HepG2 (cell line): ENCODE results near the gene THOP1. TPM values are rescaled to one million over a fixed set of nuclear protein-coding genes. Genes with fewer than 3 reads are reported as not detected.
A peak's percentile ranks its signal among the peaks of the same experiment; 100 is the strongest.

Experiments used
- ASH2L ChIP-seq: fragments of 300-600, 200-600 bp; sonication (generic); IDR thresholded peaks from 2 replicates; pipeline ENCODE4 v1.7.0; 2017; ENCODE audit warnings: low read depth, mild to moderate bottlenecking, moderate library complexity, mixed read lengths, low read length; ENCODE audit not compliant: insufficient read length
- ATF3 ChIP-seq: sonication (generic); formaldehyde crosslinking; IDR thresholded peaks from 2 replicates; pipeline ENCODE4 v1.4.0; 2020; ENCODE audit warnings: missing genetic modification reagents
- CHD2 ChIP-seq: IDR thresholded peaks from 2 replicates; pipeline ENCODE4 v1.6.1; 2011; ENCODE audit warnings: low read depth, low read length, improper control_type of control experiment
- FOXO4 ChIP-seq: sonication (generic); formaldehyde crosslinking; conservative IDR thresholded peaks from 2 replicates; pipeline ENCODE4 v1.8.1; 2023; ENCODE audit warnings: missing genetic modification reagents
- GFI1 ChIP-seq: sonication (generic); formaldehyde crosslinking; IDR thresholded peaks from 2 replicates; pipeline ENCODE4 v1.5.0; 2020; ENCODE audit warnings: missing genetic modification reagents, mild to moderate bottlenecking, borderline replicate concordance
- GPBP1L1 ChIP-seq: sonication (generic); formaldehyde crosslinking; IDR thresholded peaks from 2 replicates; pipeline ENCODE4 v1.5.0; 2020; ENCODE audit warnings: mild to moderate bottlenecking, missing genetic modification reagents
- KLF13 ChIP-seq: sonication (generic); formaldehyde crosslinking; IDR thresholded peaks from 2 replicates; pipeline ENCODE4 v1.4.0; 2020; ENCODE audit warnings: mild to moderate bottlenecking, missing genetic modification reagents
- MED1 ChIP-seq: sonication (generic); formaldehyde crosslinking; IDR thresholded peaks from 2 replicates; pipeline ENCODE4 v1.4.0; 2020; ENCODE audit warnings: missing genetic modification reagents
- MIER3 ChIP-seq: IDR thresholded peaks from 2 replicates; pipeline ENCODE4 v1.6.1; 2016; ENCODE audit warnings: missing compliant biosample characterization, borderline replicate concordance
- MXD4 ChIP-seq: IDR thresholded peaks from 2 replicates; pipeline ENCODE4 v1.6.1; 2016; ENCODE audit warnings: mild to moderate bottlenecking, missing biosample characterization, missing genetic modification reagents
- RBFOX2 ChIP-seq: fragments of 200-400 bp; formaldehyde crosslinking; IDR thresholded peaks from 2 replicates; pipeline ENCODE4 v1.6.1; 2017; ENCODE audit warnings: low read depth, mild to moderate bottlenecking, low read length
- SMAD1 ChIP-seq: sonication (generic); formaldehyde crosslinking; IDR thresholded peaks from 2 replicates; pipeline ENCODE4 v1.4.0; 2020; ENCODE audit warnings: missing genetic modification reagents, low read depth, mild to moderate bottlenecking, borderline replicate concordance
- SOX6 ChIP-seq, 2 experiments: fragments of 450-650 bp in 1 of 2; sonication (generic) in 1 of 2; formaldehyde crosslinking in 1 of 2; IDR thresholded peaks; 2 replicates each; pipeline versions ENCODE4 v1.4.0 to v1.6.1; 2017 to 2020; ENCODE audit warnings: antibody characterized with exemption in 1 of 2, mild to moderate bottlenecking in 1 of 2, missing genetic modification reagents in 1 of 2
- SP5 ChIP-seq: IDR thresholded peaks from 2 replicates; pipeline ENCODE4 v1.6.1; 2016; ENCODE audit warnings: low read depth, borderline replicate concordance
- TAF1 ChIP-seq: sonication (generic); formaldehyde crosslinking; IDR thresholded peaks from 2 replicates; pipeline ENCODE4 v1.4.0; 2020; ENCODE audit warnings: missing genetic modification reagents
- ZNF230 ChIP-seq: sonication (generic); formaldehyde crosslinking; IDR thresholded peaks from 2 replicates; pipeline ENCODE4 v1.4.0; 2020; ENCODE audit warnings: mild to moderate bottlenecking, missing genetic modification reagents
- ZNF430 ChIP-seq: sonication (generic); formaldehyde crosslinking; IDR thresholded peaks from 2 replicates; pipeline ENCODE4 v1.9.0; 2021; ENCODE audit warnings: mild to moderate bottlenecking, missing genetic modification reagents
- ZNF546 ChIP-seq: sonication (generic); formaldehyde crosslinking; conservative IDR thresholded peaks from 2 replicates; pipeline ENCODE4 v1.8.1; 2023; ENCODE audit warnings: mild to moderate bottlenecking, missing genetic modification reagents
- ZNF572 ChIP-seq: sonication (generic); formaldehyde crosslinking; IDR thresholded peaks from 2 replicates; pipeline ENCODE4 v1.5.1; 2020; ENCODE audit warnings: mild to moderate bottlenecking, missing genetic modification reagents
- ZNF574 ChIP-seq: sonication (generic); formaldehyde crosslinking; IDR thresholded peaks from 2 replicates; pipeline ENCODE4 v1.4.0; 2020; ENCODE audit warnings: missing genetic modification reagents
- polyA plus RNA-seq, 8 experiments: library from polyadenylated mRNA; depleted of rRNA in 3 of 8; stranded (reverse) in 7 of 8; unstranded in 1 of 8; fragments of >200 nt; fragmentation: Illumina TruSeq in 4 of 8; extraction: Trizol in 4 of 8; gene quantifications; 2 replicates each; pipeline versions ENCODE4 v1.2.1 to v1.2.3, GENCODE V29; 2011 to 2016; ENCODE audit warnings: low read depth in 4 of 8, missing spikeins in 1 of 8, mixed read lengths in 1 of 8; ENCODE audit not compliant: insufficient read depth in 1 of 8
- total RNA-seq, 5 experiments: library from RNA; depleted of rRNA; stranded (reverse); fragments of >200 nt; fragmentation: Illumina TruSeq; extraction: Trizol; gene quantifications; 2 replicates each; pipeline ENCODE4 v1.2.3, GENCODE V29; 2016; ENCODE audit warnings: low read depth in 1 of 5
- TF ChIP-seq, protein P1 (sequence below): sonication (generic); formaldehyde crosslinking; IDR thresholded peaks from 2 replicates; pipeline ENCODE4 v1.4.0; 2020; ENCODE audit warnings: mild to moderate bottlenecking, missing genetic modification reagents
- TF ChIP-seq, protein P2 (sequence below): sonication (generic); formaldehyde crosslinking; IDR thresholded peaks from 2 replicates; pipeline ENCODE4 v1.8.1; 2023; ENCODE audit warnings: mild to moderate bottlenecking, moderate library complexity, missing genetic modification reagents

Gene THOP1
- total and polyA plus RNA-seq, 2 of the 13 experiments (the other 11 are each of a cell fraction or from before 2014, with no cell fraction given) = 74.4 to 116 TPM

DNA sequence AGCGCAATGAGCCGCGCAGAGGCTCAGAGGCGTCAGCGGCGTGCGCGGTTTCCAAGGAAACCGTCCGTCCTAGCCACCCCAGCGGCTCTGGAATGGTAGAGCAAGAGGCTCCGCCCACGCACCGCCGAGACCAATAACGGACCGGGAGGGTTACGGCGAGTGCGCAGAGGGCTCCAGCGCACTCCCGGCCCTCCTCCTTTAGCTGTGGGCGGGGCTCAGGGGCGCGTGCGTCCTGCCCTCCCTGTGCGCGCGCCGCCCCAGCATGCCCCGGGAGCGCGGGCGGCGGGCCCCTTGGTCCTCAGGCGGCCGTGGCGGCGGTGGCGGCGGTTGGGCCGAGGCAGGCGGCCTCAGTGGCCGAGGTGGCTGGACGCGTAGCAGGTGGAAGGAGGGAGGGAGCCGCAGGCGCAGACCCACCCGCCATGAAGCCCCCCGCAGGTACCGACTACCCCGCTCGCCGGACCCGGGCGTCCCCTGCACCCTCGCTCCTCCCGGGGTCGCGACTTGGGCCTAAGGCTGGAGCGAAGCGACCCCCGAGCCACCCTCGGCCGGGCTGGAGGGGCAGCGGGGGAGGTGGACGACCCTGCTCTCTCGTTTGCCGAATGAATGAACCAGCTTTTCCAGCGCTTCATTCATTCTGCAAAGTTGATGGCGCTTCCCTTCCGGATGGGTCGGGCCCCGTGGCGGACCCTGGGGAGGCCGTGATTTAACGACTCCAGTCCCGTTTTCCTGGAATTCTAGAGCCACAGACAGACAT lies at the start of gene THOP1 (continued):
- peak; percentile 60; the same call in 1 of the 2 replicates for TF ChIP-seq TAF1
- peak; percentile 94 for TF ChIP-seq RBFOX2
- peak; percentile 56; the same call in 1 of the 2 replicates for TF ChIP-seq SP5 (CRISPR knock-in tag)
- TF ChIP-seq ZNF546 = no peak
- TF ChIP-seq MXD4 = peak; percentile 65
- TF ChIP-seq FOXO4 (CRISPR knock-in tag) = no peak
- 0 out of 2 replicates have a peak, but pooled peaks have one; percentile 17 for TF ChIP-seq ZNF572 (CRISPR knock-in tag)
- TF ChIP-seq ZNF230 (CRISPR knock-in tag) = peak; percentile 40; the same call in 1 of the 2 replicates
- TF ChIP-seq MED1 (CRISPR knock-in tag) = no peak
- no peak; the same call in 1 of the 2 replicates for TF ChIP-seq ZNF430 (CRISPR knock-in tag)
- TF ChIP-seq, protein P1, sequence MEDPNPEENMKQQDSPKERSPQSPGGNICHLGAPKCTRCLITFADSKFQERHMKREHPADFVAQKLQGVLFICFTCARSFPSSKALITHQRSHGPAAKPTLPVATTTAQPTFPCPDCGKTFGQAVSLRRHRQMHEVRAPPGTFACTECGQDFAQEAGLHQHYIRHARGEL (CRISPR knock-in tag) = 0 out of 2 replicates have a peak, but pooled peaks have one; percentile 70
- TF ChIP-seq ZNF574 (CRISPR knock-in tag) = peak; percentile 68
- TF ChIP-seq, protein P2, sequence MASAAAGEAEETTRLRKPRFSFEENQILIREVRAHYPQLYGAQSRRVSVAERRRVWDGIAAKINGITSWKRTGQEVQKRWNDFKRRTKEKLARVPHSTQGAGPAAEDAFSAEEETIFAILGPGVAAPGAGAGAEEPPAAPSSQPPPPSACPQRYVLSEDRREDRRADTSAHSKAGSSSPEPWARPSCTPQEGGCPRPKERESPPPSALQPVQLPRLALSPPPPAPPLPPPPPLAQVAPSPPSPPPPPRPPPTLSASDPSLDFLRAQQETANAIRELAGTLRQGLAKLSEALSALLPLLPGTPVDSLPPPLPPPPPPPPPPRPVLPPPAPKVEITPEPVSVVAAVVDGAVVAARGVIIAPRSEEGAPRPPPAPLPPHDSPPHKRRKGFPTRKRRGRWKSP (CRISPR knock-in tag) = peak; percentile 100
- TF ChIP-seq GPBP1L1 (CRISPR knock-in tag) = no peak
- TF ChIP-seq SOX6 (IDR thresholded peaks at IDR 0.05) = no peak
- TF ChIP-seq SOX6 (CRISPR knock-in tag; IDR thresholded peaks at IDR 0.05) = peak; percentile 31; the same call in 1 of the 2 replicates
- peak; percentile 64; the same call in 1 of the 2 replicates for TF ChIP-seq SMAD1 (CRISPR knock-in tag)
- peak; percentile 39; the same call in 1 of the 2 replicates for TF ChIP-seq GFI1 (CRISPR knock-in tag)
- peak; percentile 17 for TF ChIP-seq ATF3 (CRISPR knock-in tag)
- no peak for TF ChIP-seq MIER3 (CRISPR knock-in tag)
- no peak for TF ChIP-seq KLF13 (CRISPR knock-in tag)
- TF ChIP-seq ASH2L = peak; percentile 39
- 0 out of 2 replicates have a peak, but pooled peaks have one; percentile 51 for TF ChIP-seq CHD2
